Body of pancreas (tissue), 4 donors: ENCODE data around the gene ZFX. TPM values are rescaled to one million over a fixed set of nuclear protein-coding genes. Genes with fewer than 3 reads are reported as not detected.

Experiments
- ATAC-seq: fragments of 150-250 bp; one replicate; pipeline ENCODE4 v1.9.1; 2016
- DNase-seq, 4 donors: peaks; one replicate each; pipeline ENCODE4 v3.0.0-alpha.2; 2019
- H3K27ac ChIP-seq, 4 donors: fragments of 200-600 bp; sonication (generic); 1 replicate in 3 of 4; 2 replicates in 1 of 4; pipeline versions ENCODE4 v1.5.1 to v1.6.1; 2016 to 2019; ENCODE audit warnings: mild to moderate bottlenecking in 1 of 4, mixed read lengths in 1 of 4, moderate library complexity in 1 of 4
- H3K27me3 ChIP-seq, 2 donors: fragments of 200-600 bp; sonication (generic); one replicate each; pipeline ENCODE4 v1.6.0; 2016; ENCODE audit warnings: mild to moderate bottlenecking in 1 of 2
- H3K36me3 ChIP-seq, 2 donors: fragments of 200-600 bp; sonication (generic); replicated peaks in 1 of 2; 2 replicates each; pipeline ENCODE4 v1.5.1; 2016; ENCODE audit warnings: low read depth in 2 of 2; ENCODE audit not compliant: insufficient read depth in 1 of 2
- H3K4me1 ChIP-seq: fragments of 200-600 bp; sonication (generic); one replicate; pipeline ENCODE4 v1.6.0; 2016
- H3K4me3 ChIP-seq, 2 donors: fragments of 200-600 bp; sonication (generic); 1 replicate in 1 of 2; 2 replicates in 1 of 2; pipeline ENCODE4 v1.5.1; 2016 to 2019
- H3K9me3 ChIP-seq, 3 donors: fragments of 200-600 bp; sonication (generic); 1 replicate in 2 of 3; 2 replicates in 1 of 3; pipeline ENCODE4 v1.5.1; 2016
- CTCF ChIP-seq, 7 experiments: fragments of 450-650 bp in 4 of 7; fragments of 200-600 bp in 3 of 7; sonication (generic) in 3 of 7; IDR thresholded peaks; one replicate each; pipeline ENCODE4 v1.5.1; 2016 to 2019; ENCODE audit warnings: antibody characterized with exemption in 7 of 7
- POLR2A ChIP-seq, 3 donors: fragments of 450-650 bp; IDR thresholded peaks; one replicate each; pipeline ENCODE4 v1.6.1; 2016; ENCODE audit warnings: antibody characterized with exemption in 3 of 3, mild to moderate bottlenecking in 2 of 3
- WGBS, 2 donors: methylation state at CpG; one replicate each; pipeline ENCODE4 v1.1.5; 2017; 5-methylcytosine and 5-hydroxymethylcytosine counted together
- intact Hi-C: fragments of 100-400 bp; cut with DNase I; formaldehyde crosslinking; loops from one replicate; pipeline ENCODE4 v1.15.1; 2023
- total RNA-seq, 2 donors: library from RNA; depleted of rRNA; stranded (reverse); fragments of >200 nt; gene quantifications; one replicate each; pipeline ENCODE4 v1.1.0, GENCODE V29; 2016

The ZFX gene
- total RNA-seq, 2 donors from 2014 or later: 23.4 to 28.3 TPM

- no peaks in the 10 kb centered on the region for H3K27me3 ChIP-seq
- no peaks in the 10 kb centered on the region for H3K9me3 ChIP-seq
- H3K4me1 ChIP-seq: peaks cover 40% of the 10 kb centered on the region
- TF ChIP-seq POLR2A (IDR thresholded peaks at IDR 0.05) (no peak), CTCF (IDR thresholded peaks at IDR 0.05) (no peak)
- H3K27ac ChIP-seq: no peak overlapping the region
- H3K4me3 ChIP-seq: no peak overlapping the region
- intact Hi-C loops: no loop called here
- DNase-seq (no peak), ATAC-seq (no peak)
- 81 to 84% methylated on average over 4 of the region's 4 CpGs for WGBS, 2 donors
- H3K36me3 ChIP-seq: no peaks in the 10 kb centered on the region
Observed at GRCh38 chrX:24158881-24159280, 9.4 kb downstream of the ZFX start.

DNA sequence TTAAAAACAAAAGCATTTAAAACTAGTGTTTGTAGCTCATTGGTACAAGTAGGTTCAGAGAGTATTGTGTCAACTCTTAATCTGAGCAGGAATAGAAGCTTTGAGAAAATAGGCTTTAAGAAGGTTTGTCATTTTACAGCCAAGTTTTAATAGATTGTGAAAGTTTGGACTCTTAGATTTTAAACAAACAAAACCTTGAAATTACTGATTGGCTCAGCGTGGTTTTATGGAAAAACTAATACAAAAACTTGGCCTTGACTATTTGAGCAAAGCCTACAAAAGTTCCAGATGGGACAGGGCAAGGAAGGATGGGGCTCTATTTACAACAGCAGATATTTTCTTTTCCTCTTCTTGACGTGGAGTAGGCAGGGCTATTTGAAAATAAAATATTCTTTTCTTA is 16.5 kb downstream of the ZFX start:
- H3K4me1 ChIP-seq: peaks cover 58% of the 10 kb centered on the region
- H3K27ac ChIP-seq: peak overlapping the region in 3 of 4 donors; percentile 3 to 56 (median 5)
- intact Hi-C loops: no loop called here

GRCh38 chrX:24167719-24168472 is 18.4 kb downstream of the ZFX start:
- DNase-seq (no peak), ATAC-seq (no peak)
- Histone ChIP-seq H3K36me3 (no peaks in the 10 kb centered on the region), H3K27ac (no peak overlapping the region), H3K4me3 (no peak overlapping the region), H3K27me3 (no peaks in the 10 kb centered on the region), H3K4me1 (peaks cover 47% of the 10 kb centered on the region), H3K9me3 (no peaks in the 10 kb centered on the region)
- TF ChIP-seq CTCF (IDR thresholded peaks at IDR 0.05): no peak
- TF ChIP-seq POLR2A (IDR thresholded peaks at IDR 0.05): no peak
- intact Hi-C loops: no loop called here

More for the DNA sequence above, 16.5 kb downstream of the ZFX start:
- no peaks in the 10 kb centered on the region for H3K9me3 ChIP-seq
- H3K27me3 ChIP-seq: no peaks in the 10 kb centered on the region
- TF ChIP-seq CTCF (IDR thresholded peaks at IDR 0.05) (no peak), POLR2A (IDR thresholded peaks at IDR 0.05) (no peak)
- WGBS, 2 donors: 4 to 14% methylated on average over 2 of the region's 2 CpGs
- H3K36me3 ChIP-seq: no peaks in the 10 kb centered on the region
- ATAC-seq: peak; percentile 48
- H3K4me3 ChIP-seq: no peak overlapping the region
- DNase-seq: no peak

- intact Hi-C loops: no loop called here
- TF ChIP-seq CTCF (IDR thresholded peaks at IDR 0.05) (no peak), POLR2A (IDR thresholded peaks at IDR 0.05) (no peak)
- H3K27me3 ChIP-seq: no peaks in the 10 kb centered on the region
- H3K9me3 ChIP-seq: no peaks in the 10 kb centered on the region
- 63 to 77% methylated on average over 5 of the region's 5 CpGs for WGBS, 2 donors
- H3K36me3 ChIP-seq: no peaks in the 10 kb centered on the region
- peaks cover 47% of the 10 kb centered on the region for H3K4me1 ChIP-seq
- no peak for DNase-seq
- no peak overlapping the region for H3K27ac ChIP-seq
- no peak overlapping the region for H3K4me3 ChIP-seq
- no peak for ATAC-seq
Observed at GRCh38 chrX:24168807-24169206, 19.3 kb downstream of the ZFX start.

- Histone ChIP-seq H3K9me3 (no peaks in the 10 kb centered on the region), H3K4me3 (no peak overlapping the region), H3K27ac (peak overlapping the region in 1 of 4 donors; percentile 14), H3K4me1 (peaks cover 47% of the 10 kb centered on the region), H3K27me3 (no peaks in the 10 kb centered on the region), H3K36me3 (no peaks in the 10 kb centered on the region)
- DNase-seq (no peak), ATAC-seq (no peak)
- intact Hi-C loops: no loop called here
- 50 to 58% methylated on average over 3 of the region's 3 CpGs for WGBS, 2 donors
- TF ChIP-seq POLR2A (IDR thresholded peaks at IDR 0.05): no peak
Observed at GRCh38 chrX:24169211-24169610, 19.7 kb downstream of the ZFX start.
